SK-N-SH (cell line): ENCODE measurements around the gene CASTOR2.

Source experiments
- FOXM1 ChIP-seq: IDR thresholded peaks from 2 replicates; pipeline ENCODE4 v1.4.0; 2012; ENCODE audit warnings: low read depth, mild to moderate bottlenecking
- MXI1 ChIP-seq: IDR thresholded peaks from 2 replicates; pipeline ENCODE4 v1.6.1; 2012; ENCODE audit warnings: mild to moderate bottlenecking, low read depth, low read length, improper control_type of control experiment
- POLR2AphosphoS5 ChIP-seq: IDR thresholded peaks from 2 replicates; pipeline ENCODE4 v1.6.1; 2012; ENCODE audit warnings: low read depth, low read length
- RFX5 ChIP-seq: IDR thresholded peaks from 2 replicates; pipeline ENCODE4 v1.6.1; 2012; ENCODE audit warnings: mild to moderate bottlenecking, improper control_type of control experiment, low read length
- SMC3 ChIP-seq: IDR thresholded peaks from 2 replicates; pipeline ENCODE4 v1.6.1; 2012; ENCODE audit warnings: low read depth, low read length, improper control_type of control experiment
- YY1 ChIP-seq: IDR thresholded peaks from 2 replicates; pipeline ENCODE4 v1.4.0; 2012; ENCODE audit warnings: low read depth, mild to moderate bottlenecking
- TF ChIP-seq, protein P1 (sequence below): fragments of 200-600 bp; sonication (generic); IDR thresholded peaks from 2 replicates; pipeline ENCODE4 v1.6.1; 2017; ENCODE audit warnings: antibody characterized with exemption, mild to moderate bottlenecking, moderate library complexity
- TF ChIP-seq, protein P2 (sequence below): IDR thresholded peaks from 2 replicates; pipeline ENCODE4 v1.4.0; 2012; ENCODE audit warnings: low read depth, borderline replicate concordance
- TF ChIP-seq, protein P3 (sequence below): IDR thresholded peaks from 2 replicates; pipeline ENCODE4 v1.6.1; 2012; ENCODE audit warnings: mild to moderate bottlenecking, low read depth, low read length, moderate library complexity
- TF ChIP-seq, protein P4 (sequence below): IDR thresholded peaks from 2 replicates; pipeline ENCODE4 v1.4.0; 2012; ENCODE audit warnings: low read depth, borderline replicate concordance

DNA sequence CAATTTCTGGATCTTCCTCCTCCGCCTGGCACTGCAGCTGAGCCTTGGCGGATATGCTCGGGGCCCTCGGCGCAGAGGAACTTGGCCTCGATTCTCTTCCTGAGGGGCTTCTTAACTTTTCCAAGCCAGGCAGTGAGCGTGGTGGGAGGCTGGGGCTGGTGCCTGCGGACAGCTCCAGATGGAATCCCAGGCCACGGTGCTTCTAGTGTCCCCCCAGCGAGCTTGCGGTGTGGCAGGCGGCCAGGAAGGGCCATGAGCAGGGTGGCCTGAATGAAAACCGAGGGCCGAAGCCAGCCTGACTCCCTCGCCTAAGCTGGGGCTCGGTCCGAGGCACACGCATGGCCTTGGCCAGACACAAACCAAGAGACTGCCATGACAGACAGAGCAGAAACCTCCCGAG lies 77.8 kb downstream of the CASTOR2 start:
- TF ChIP-seq, protein P1, sequence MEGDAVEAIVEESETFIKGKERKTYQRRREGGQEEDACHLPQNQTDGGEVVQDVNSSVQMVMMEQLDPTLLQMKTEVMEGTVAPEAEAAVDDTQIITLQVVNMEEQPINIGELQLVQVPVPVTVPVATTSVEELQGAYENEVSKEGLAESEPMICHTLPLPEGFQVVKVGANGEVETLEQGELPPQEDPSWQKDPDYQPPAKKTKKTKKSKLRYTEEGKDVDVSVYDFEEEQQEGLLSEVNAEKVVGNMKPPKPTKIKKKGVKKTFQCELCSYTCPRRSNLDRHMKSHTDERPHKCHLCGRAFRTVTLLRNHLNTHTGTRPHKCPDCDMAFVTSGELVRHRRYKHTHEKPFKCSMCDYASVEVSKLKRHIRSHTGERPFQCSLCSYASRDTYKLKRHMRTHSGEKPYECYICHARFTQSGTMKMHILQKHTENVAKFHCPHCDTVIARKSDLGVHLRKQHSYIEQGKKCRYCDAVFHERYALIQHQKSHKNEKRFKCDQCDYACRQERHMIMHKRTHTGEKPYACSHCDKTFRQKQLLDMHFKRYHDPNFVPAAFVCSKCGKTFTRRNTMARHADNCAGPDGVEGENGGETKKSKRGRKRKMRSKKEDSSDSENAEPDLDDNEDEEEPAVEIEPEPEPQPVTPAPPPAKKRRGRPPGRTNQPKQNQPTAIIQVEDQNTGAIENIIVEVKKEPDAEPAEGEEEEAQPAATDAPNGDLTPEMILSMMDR, result no peak
- TF ChIP-seq FOXM1, result no peak
- TF ChIP-seq RFX5, result no peak
- TF ChIP-seq, protein P2, sequence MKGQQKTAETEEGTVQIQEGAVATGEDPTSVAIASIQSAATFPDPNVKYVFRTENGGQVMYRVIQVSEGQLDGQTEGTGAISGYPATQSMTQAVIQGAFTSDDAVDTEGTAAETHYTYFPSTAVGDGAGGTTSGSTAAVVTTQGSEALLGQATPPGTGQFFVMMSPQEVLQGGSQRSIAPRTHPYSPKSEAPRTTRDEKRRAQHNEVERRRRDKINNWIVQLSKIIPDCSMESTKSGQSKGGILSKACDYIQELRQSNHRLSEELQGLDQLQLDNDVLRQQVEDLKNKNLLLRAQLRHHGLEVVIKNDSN, result no peak
- TF ChIP-seq YY1, result no peak
- no peak for TF ChIP-seq SMC3
- no peak for TF ChIP-seq MXI1
- TF ChIP-seq, protein P3, sequence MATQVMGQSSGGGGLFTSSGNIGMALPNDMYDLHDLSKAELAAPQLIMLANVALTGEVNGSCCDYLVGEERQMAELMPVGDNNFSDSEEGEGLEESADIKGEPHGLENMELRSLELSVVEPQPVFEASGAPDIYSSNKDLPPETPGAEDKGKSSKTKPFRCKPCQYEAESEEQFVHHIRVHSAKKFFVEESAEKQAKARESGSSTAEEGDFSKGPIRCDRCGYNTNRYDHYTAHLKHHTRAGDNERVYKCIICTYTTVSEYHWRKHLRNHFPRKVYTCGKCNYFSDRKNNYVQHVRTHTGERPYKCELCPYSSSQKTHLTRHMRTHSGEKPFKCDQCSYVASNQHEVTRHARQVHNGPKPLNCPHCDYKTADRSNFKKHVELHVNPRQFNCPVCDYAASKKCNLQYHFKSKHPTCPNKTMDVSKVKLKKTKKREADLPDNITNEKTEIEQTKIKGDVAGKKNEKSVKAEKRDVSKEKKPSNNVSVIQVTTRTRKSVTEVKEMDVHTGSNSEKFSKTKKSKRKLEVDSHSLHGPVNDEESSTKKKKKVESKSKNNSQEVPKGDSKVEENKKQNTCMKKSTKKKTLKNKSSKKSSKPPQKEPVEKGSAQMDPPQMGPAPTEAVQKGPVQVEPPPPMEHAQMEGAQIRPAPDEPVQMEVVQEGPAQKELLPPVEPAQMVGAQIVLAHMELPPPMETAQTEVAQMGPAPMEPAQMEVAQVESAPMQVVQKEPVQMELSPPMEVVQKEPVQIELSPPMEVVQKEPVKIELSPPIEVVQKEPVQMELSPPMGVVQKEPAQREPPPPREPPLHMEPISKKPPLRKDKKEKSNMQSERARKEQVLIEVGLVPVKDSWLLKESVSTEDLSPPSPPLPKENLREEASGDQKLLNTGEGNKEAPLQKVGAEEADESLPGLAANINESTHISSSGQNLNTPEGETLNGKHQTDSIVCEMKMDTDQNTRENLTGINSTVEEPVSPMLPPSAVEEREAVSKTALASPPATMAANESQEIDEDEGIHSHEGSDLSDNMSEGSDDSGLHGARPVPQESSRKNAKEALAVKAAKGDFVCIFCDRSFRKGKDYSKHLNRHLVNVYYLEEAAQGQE, result no peak
- TF ChIP-seq, protein P4, sequence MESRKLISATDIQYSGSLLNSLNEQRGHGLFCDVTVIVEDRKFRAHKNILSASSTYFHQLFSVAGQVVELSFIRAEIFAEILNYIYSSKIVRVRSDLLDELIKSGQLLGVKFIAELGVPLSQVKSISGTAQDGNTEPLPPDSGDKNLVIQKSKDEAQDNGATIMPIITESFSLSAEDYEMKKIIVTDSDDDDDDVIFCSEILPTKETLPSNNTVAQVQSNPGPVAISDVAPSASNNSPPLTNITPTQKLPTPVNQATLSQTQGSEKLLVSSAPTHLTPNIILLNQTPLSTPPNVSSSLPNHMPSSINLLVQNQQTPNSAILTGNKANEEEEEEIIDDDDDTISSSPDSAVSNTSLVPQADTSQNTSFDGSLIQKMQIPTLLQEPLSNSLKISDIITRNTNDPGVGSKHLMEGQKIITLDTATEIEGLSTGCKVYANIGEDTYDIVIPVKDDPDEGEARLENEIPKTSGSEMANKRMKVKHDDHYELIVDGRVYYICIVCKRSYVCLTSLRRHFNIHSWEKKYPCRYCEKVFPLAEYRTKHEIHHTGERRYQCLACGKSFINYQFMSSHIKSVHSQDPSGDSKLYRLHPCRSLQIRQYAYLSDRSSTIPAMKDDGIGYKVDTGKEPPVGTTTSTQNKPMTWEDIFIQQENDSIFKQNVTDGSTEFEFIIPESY, result no peak
- no peak for TF ChIP-seq POLR2AphosphoS5
